Keratinocyte (primary cell): ENCODE measurements around the gene SLC35B4.

Source experiments
- CTCF ChIP-seq, 3 experiments: IDR thresholded peaks in 1 of 3; conservative IDR thresholded peaks in 1 of 3; optimal IDR thresholded peaks in 1 of 3; 2 replicates in 2 of 3; 3 replicates in 1 of 3; pipeline versions ENCODE3 to v1.5.1; 2011; ENCODE audit warnings: low read length in 3 of 3, mild to moderate bottlenecking in 3 of 3, moderate library complexity in 2 of 3, control low read depth in 1 of 3, inconsistent platforms in 1 of 3; ENCODE audit not compliant: insufficient read depth in 2 of 3; ENCODE audit errors: extremely low read depth in 1 of 3
- EZH2 ChIP-seq: IDR thresholded peaks from one replicate; pipeline ENCODE4 v1.6.1; 2012; ENCODE audit warnings: inconsistent platforms, mild to moderate bottlenecking, low read length, moderate library complexity

DNA sequence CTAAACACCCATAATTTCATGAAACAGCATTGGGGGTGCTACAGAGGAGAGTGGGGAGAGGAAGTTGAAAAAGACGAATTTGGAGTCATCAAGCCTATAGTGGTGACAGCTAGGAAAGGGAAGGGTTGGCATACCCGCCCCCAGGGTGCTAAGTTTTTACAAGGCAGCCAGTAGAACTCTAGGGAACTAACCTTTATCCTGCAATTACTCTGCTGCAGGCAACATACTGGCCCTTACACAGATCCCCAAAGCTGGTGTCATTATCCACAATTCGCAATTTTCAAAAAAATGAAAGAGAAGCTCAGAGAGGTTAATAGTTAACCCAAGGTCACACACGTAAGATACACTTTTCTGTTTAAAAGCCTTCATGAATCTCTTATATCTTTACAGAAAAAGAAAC, 14.2 kb upstream of the SLC35B4 start:
- TF ChIP-seq CTCF (optimal IDR thresholded peaks at IDR 0.05 in 1 of 3, IDR thresholded peaks at IDR 0.05 in 1 of 3, conservative IDR thresholded peaks at IDR 0.05 in 1 of 3; ENCODE audit: extremely low read depth in 1 of 3, insufficient read depth in 2 of 3, low read length in 3 of 3): no peak
- no peak for TF ChIP-seq EZH2
